GM23338 (cell line): ENCODE data around the gene ITGAV. TPM values are rescaled to one million over a fixed set of nuclear protein-coding genes. Genes with fewer than 3 reads are reported as not detected.

ENCODE experiments used
- ATAC-seq: fragments of 200-7000 bp; cut with Tn5 transposase; 3 replicates; pipeline ENCODE4 v1.9.1; 2020
- DNase-seq: peaks from one replicate; pipeline ENCODE4 v3.0.0-alpha.2; 2015; ENCODE audit warnings: low spot score
- H2AFZ ChIP-seq: fragments of 200-600 bp; sonication (generic); 2 replicates; pipeline ENCODE4 v1.8.0; 2016; ENCODE audit warnings: antibody characterized with exemption, mild to moderate bottlenecking, moderate library complexity
- H3F3A ChIP-seq: fragments of 200-600 bp; sonication (generic); replicated peaks from 2 replicates; pipeline ENCODE4 v1.8.0; 2017; ENCODE audit warnings: antibody characterized with exemption, mixed run types, low read depth
- H3K27ac ChIP-seq: fragments of 200-600 bp; sonication (generic); 2 replicates; pipeline ENCODE4 v1.6.1; 2016; ENCODE audit warnings: low read depth
- H3K27me3 ChIP-seq: fragments of 200-600 bp; sonication (generic); 2 replicates; pipeline ENCODE4 v1.8.0; 2016; ENCODE audit warnings: mild to moderate bottlenecking, mixed run types, moderate library complexity; ENCODE audit not compliant: insufficient read depth
- H3K36me3 ChIP-seq: fragments of 200-600 bp; sonication (generic); 2 replicates; pipeline ENCODE4 v1.8.0; 2016; ENCODE audit warnings: mild to moderate bottlenecking; ENCODE audit not compliant: insufficient read depth
- H3K4me1 ChIP-seq: fragments of 200-600 bp; sonication (generic); 2 replicates; pipeline ENCODE4 v1.8.0; 2016; ENCODE audit warnings: mild to moderate bottlenecking, moderate library complexity; ENCODE audit not compliant: insufficient read depth
- H3K4me2 ChIP-seq: fragments of 200-600 bp; sonication (generic); 2 replicates; pipeline ENCODE4 v1.7.1; 2017; ENCODE audit warnings: mixed run types
- H3K4me3 ChIP-seq: fragments of 200-600 bp; sonication (generic); 2 replicates; pipeline ENCODE4 v1.6.1; 2016; ENCODE audit warnings: mixed run types
- H3K79me2 ChIP-seq: fragments of 200-600 bp; sonication (generic); replicated peaks from 2 replicates; pipeline ENCODE4 v1.8.0; 2017; ENCODE audit warnings: mild to moderate bottlenecking; ENCODE audit not compliant: insufficient read depth
- H3K9me2 ChIP-seq: fragments of 200-600 bp; sonication (generic); 2 replicates; pipeline ENCODE4 v1.8.0; 2017; ENCODE audit not compliant: insufficient read depth
- H4K20me1 ChIP-seq: fragments of 200-600 bp; sonication (generic); replicated peaks from 2 replicates; pipeline ENCODE4 v1.8.0; 2017; ENCODE audit warnings: mild to moderate bottlenecking; ENCODE audit not compliant: insufficient read depth
- H3K27ac Mint-ChIP-seq: 2 replicates; pipeline ENCODE4 v1.8.0; 2020; ENCODE audit warnings: inconsistent platforms, mild to moderate bottlenecking, moderate library complexity, mixed read lengths
- H3K27me3 Mint-ChIP-seq: 3 replicates; pipeline ENCODE4 v1.8.0; 2022; ENCODE audit warnings: low read depth, mild to moderate bottlenecking, moderate library complexity, mixed read lengths, inconsistent platforms; ENCODE audit not compliant: insufficient read depth, poor library complexity
- H3K36me3 Mint-ChIP-seq: 3 replicates; pipeline ENCODE4 v1.8.0; 2021; ENCODE audit warnings: low read depth, mild to moderate bottlenecking, inconsistent platforms, moderate library complexity, mixed read lengths
- H3K4me1 Mint-ChIP-seq: 3 replicates; pipeline ENCODE4 v1.8.0; 2020; ENCODE audit warnings: mild to moderate bottlenecking, inconsistent platforms, mixed read lengths
- H3K4me3 Mint-ChIP-seq: 3 replicates; pipeline ENCODE4 v1.8.0; 2021; ENCODE audit warnings: moderate library complexity, mild to moderate bottlenecking, inconsistent platforms, mixed read lengths
- H3K9me3 Mint-ChIP-seq: 3 replicates; pipeline ENCODE4 v1.8.0; 2020; ENCODE audit warnings: moderate library complexity, mild to moderate bottlenecking, inconsistent platforms, mixed read lengths
- CREB1 ChIP-seq: fragments of 250-450 bp; sonication (Bioruptor Pico); IDR thresholded peaks from 2 replicates; pipeline ENCODE4 v1.5.0; 2020; ENCODE audit warnings: low read depth, mild to moderate bottlenecking, moderate library complexity
- EZH2 ChIP-seq: fragments of 200-600 bp; sonication (generic); IDR thresholded peaks from one replicate; pipeline ENCODE4 v1.8.0; 2017; ENCODE audit warnings: antibody characterized with exemption, mild to moderate bottlenecking, low read depth; ENCODE audit not compliant: unreplicated experiment
- EZH2phosphoT487 ChIP-seq: fragments of 200-600 bp; sonication (generic); IDR thresholded peaks from one replicate; pipeline ENCODE4 v1.8.1; 2018; ENCODE audit warnings: antibody characterized with exemption; ENCODE audit not compliant: unreplicated experiment
- JUNB ChIP-seq: IDR thresholded peaks from one replicate; pipeline ENCODE4 v1.6.1; 2016; ENCODE audit warnings: antibody characterized with exemption; ENCODE audit not compliant: unreplicated experiment
- NANOG ChIP-seq: IDR thresholded peaks from 2 replicates; pipeline ENCODE4 v1.6.1; 2016; ENCODE audit warnings: antibody characterized with exemption, borderline replicate concordance
- POLR2AphosphoS5 ChIP-seq: IDR thresholded peaks from 2 replicates; pipeline ENCODE4 v1.6.1; 2016; ENCODE audit warnings: antibody characterized with exemption, low read depth
- STAT1 ChIP-seq: IDR thresholded peaks from one replicate; pipeline ENCODE4 v1.6.1; 2016; ENCODE audit warnings: antibody characterized with exemption; ENCODE audit not compliant: unreplicated experiment
- ZNF114 ChIP-seq: fragments of 250-450 bp; sonication (Bioruptor Pico); IDR thresholded peaks from 2 replicates; pipeline ENCODE4 v1.5.0; 2020; ENCODE audit warnings: mild to moderate bottlenecking, moderate library complexity
- ZNF331 ChIP-seq: fragments of 250-450 bp; sonication (Bioruptor Pico); IDR thresholded peaks from 2 replicates; pipeline ENCODE4 v1.5.0; 2020; ENCODE audit warnings: low read depth, mild to moderate bottlenecking, moderate library complexity
- polyA plus RNA-seq: library from polyadenylated mRNA; unstranded; fragments of >200 nt; fragmentation: Nextera tagmentation; extraction: Ambion mirVana; gene quantifications from 2 replicates; pipeline ENCODE4 v1.2.1, GENCODE V29; 2016
- total RNA-seq: library from RNA; depleted of rRNA; stranded (reverse); fragments of >200 nt; shearing (Covaris generic); gene quantifications from 2 replicates; pipeline ENCODE4 v1.2.3, GENCODE V29; 2014
- TF ChIP-seq, protein P1 (sequence below): IDR thresholded peaks from one replicate; pipeline ENCODE4 v1.6.1; 2018; ENCODE audit warnings: antibody characterized with exemption; ENCODE audit not compliant: unreplicated experiment
- TF ChIP-seq, protein P2 (sequence below), 2 experiments: fragments of 200-600 bp in 1 of 2; sonication (generic) in 1 of 2; conservative IDR thresholded peaks; 2 replicates each; pipeline versions ENCODE4 v1.5.1 to v1.6.1; 2016 to 2017; ENCODE audit warnings: antibody characterized with exemption in 2 of 2, low read depth in 2 of 2, mild to moderate bottlenecking in 2 of 2, moderate library complexity in 1 of 2
- TF ChIP-seq, protein P3 (sequence below): IDR thresholded peaks from 2 replicates; pipeline ENCODE4 v1.6.1; 2016; ENCODE audit warnings: antibody characterized with exemption
- TF ChIP-seq, protein P4 (sequence below): fragments of 250-450 bp; sonication (Bioruptor Pico); IDR thresholded peaks from 2 replicates; pipeline ENCODE4 v1.5.0; 2020; ENCODE audit warnings: mild to moderate bottlenecking, moderate library complexity

Gene ITGAV
- total and polyA plus RNA-seq, 2 experiments from 2014 or later: 9.1 to 56.5 TPM

DNA sequence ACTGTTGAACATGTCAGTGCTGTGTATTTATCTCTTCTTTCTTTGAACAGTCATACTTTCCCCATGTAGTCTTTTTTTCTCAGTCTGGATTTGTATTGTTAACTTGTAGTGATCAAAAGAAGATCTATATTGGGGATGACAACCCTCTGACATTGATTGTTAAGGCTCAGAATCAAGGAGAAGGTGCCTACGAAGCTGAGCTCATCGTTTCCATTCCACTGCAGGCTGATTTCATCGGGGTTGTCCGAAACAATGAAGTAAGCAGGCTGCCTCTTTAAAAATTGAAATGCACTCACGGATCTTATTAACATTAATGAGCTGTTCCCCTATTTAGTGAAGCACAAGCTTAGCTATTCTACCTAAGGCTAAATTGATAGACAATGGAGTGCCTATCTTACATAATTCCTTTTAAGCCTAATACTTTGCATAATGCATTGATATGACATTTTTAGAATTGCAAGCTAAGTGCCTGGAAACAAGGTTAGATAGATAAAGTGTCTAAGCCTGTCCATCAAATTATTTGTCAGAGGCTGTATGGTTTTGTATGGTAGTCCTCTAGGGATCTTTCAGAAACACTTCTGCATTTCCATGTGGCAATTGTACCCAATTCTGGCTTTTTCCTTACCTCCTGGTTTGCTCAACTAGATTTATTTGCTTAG, 74.7 kb downstream of the ITGAV start:
- H3K4me1 Mint-ChIP-seq: peaks cover 7% of the 10 kb centered on the region
- no peaks in the 10 kb centered on the region for H3K9me2 ChIP-seq
- no peak for TF ChIP-seq POLR2AphosphoS5
- TF ChIP-seq EZH2: no peak
- TF ChIP-seq, protein P1, sequence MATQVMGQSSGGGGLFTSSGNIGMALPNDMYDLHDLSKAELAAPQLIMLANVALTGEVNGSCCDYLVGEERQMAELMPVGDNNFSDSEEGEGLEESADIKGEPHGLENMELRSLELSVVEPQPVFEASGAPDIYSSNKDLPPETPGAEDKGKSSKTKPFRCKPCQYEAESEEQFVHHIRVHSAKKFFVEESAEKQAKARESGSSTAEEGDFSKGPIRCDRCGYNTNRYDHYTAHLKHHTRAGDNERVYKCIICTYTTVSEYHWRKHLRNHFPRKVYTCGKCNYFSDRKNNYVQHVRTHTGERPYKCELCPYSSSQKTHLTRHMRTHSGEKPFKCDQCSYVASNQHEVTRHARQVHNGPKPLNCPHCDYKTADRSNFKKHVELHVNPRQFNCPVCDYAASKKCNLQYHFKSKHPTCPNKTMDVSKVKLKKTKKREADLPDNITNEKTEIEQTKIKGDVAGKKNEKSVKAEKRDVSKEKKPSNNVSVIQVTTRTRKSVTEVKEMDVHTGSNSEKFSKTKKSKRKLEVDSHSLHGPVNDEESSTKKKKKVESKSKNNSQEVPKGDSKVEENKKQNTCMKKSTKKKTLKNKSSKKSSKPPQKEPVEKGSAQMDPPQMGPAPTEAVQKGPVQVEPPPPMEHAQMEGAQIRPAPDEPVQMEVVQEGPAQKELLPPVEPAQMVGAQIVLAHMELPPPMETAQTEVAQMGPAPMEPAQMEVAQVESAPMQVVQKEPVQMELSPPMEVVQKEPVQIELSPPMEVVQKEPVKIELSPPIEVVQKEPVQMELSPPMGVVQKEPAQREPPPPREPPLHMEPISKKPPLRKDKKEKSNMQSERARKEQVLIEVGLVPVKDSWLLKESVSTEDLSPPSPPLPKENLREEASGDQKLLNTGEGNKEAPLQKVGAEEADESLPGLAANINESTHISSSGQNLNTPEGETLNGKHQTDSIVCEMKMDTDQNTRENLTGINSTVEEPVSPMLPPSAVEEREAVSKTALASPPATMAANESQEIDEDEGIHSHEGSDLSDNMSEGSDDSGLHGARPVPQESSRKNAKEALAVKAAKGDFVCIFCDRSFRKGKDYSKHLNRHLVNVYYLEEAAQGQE: no peak
- TF ChIP-seq JUNB: no peak
- no peak for TF ChIP-seq ZNF114 (CRISPR knock-in tag)
- no peak for TF ChIP-seq CREB1 (CRISPR knock-in tag)
- TF ChIP-seq NANOG: no peak
- TF ChIP-seq, protein P2, sequence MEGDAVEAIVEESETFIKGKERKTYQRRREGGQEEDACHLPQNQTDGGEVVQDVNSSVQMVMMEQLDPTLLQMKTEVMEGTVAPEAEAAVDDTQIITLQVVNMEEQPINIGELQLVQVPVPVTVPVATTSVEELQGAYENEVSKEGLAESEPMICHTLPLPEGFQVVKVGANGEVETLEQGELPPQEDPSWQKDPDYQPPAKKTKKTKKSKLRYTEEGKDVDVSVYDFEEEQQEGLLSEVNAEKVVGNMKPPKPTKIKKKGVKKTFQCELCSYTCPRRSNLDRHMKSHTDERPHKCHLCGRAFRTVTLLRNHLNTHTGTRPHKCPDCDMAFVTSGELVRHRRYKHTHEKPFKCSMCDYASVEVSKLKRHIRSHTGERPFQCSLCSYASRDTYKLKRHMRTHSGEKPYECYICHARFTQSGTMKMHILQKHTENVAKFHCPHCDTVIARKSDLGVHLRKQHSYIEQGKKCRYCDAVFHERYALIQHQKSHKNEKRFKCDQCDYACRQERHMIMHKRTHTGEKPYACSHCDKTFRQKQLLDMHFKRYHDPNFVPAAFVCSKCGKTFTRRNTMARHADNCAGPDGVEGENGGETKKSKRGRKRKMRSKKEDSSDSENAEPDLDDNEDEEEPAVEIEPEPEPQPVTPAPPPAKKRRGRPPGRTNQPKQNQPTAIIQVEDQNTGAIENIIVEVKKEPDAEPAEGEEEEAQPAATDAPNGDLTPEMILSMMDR (conservative IDR thresholded peaks at IDR 0.05; ENCODE audit: low read depth in 2 of 2): no peak
- TF ChIP-seq, protein P3, sequence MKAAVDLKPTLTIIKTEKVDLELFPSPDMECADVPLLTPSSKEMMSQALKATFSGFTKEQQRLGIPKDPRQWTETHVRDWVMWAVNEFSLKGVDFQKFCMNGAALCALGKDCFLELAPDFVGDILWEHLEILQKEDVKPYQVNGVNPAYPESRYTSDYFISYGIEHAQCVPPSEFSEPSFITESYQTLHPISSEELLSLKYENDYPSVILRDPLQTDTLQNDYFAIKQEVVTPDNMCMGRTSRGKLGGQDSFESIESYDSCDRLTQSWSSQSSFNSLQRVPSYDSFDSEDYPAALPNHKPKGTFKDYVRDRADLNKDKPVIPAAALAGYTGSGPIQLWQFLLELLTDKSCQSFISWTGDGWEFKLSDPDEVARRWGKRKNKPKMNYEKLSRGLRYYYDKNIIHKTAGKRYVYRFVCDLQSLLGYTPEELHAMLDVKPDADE: no peak
- TF ChIP-seq, protein P4, sequence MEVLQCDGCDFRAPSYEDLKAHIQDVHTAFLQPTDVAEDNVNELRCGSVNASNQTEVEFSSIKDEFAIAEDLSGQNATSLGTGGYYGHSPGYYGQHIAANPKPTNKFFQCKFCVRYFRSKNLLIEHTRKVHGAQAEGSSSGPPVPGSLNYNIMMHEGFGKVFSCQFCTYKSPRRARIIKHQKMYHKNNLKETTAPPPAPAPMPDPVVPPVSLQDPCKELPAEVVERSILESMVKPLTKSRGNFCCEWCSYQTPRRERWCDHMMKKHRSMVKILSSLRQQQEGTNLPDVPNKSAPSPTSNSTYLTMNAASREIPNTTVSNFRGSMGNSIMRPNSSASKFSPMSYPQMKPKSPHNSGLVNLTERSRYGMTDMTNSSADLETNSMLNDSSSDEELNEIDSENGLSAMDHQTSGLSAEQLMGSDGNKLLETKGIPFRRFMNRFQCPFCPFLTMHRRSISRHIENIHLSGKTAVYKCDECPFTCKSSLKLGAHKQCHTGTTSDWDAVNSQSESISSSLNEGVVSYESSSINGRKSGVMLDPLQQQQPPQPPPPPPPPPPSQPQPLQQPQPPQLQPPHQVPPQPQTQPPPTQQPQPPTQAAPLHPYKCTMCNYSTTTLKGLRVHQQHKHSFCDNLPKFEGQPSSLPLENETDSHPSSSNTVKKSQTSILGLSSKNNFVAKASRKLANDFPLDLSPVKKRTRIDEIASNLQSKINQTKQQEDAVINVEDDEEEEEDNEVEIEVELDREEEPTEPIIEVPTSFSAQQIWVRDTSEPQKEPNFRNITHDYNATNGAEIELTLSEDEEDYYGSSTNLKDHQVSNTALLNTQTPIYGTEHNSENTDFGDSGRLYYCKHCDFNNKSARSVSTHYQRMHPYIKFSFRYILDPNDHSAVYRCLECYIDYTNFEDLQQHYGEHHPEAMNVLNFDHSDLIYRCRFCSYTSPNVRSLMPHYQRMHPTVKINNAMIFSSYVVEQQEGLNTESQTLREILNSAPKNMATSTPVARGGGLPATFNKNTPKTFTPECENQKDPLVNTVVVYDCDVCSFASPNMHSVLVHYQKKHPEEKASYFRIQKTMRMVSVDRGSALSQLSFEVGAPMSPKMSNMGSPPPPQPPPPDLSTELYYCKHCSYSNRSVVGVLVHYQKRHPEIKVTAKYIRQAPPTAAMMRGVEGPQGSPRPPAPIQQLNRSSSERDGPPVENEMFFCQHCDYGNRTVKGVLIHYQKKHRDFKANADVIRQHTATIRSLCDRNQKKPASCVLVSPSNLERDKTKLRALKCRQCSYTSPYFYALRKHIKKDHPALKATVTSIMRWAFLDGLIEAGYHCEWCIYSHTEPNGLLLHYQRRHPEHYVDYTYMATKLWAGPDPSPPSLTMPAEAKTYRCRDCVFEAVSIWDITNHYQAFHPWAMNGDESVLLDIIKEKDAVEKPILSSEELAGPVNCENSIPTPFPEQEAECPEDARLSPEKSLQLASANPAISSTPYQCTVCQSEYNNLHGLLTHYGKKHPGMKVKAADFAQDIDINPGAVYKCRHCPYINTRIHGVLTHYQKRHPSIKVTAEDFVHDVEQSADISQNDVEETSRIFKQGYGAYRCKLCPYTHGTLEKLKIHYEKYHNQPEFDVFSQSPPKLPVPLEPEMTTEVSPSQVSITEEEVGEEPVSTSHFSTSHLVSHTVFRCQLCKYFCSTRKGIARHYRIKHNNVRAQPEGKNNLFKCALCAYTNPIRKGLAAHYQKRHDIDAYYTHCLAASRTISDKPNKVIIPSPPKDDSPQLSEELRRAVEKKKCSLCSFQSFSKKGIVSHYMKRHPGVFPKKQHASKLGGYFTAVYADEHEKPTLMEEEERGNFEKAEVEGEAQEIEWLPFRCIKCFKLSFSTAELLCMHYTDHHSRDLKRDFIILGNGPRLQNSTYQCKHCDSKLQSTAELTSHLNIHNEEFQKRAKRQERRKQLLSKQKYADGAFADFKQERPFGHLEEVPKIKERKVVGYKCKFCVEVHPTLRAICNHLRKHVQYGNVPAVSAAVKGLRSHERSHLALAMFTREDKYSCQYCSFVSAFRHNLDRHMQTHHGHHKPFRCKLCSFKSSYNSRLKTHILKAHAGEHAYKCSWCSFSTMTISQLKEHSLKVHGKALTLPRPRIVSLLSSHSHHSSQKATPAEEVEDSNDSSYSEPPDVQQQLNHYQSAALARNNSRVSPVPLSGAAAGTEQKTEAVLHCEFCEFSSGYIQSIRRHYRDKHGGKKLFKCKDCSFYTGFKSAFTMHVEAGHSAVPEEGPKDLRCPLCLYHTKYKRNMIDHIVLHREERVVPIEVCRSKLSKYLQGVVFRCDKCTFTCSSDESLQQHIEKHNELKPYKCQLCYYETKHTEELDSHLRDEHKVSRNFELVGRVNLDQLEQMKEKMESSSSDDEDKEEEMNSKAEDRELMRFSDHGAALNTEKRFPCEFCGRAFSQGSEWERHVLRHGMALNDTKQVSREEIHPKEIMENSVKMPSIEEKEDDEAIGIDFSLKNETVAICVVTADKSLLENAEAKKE (CRISPR knock-in tag): no peak
- no peak for TF ChIP-seq STAT1
- no peak for TF ChIP-seq EZH2phosphoT487
- no peak for TF ChIP-seq ZNF331 (CRISPR knock-in tag)
- H3K9me3 Mint-ChIP-seq: no peaks in the 10 kb centered on the region
- H3K4me3 Mint-ChIP-seq: no peak overlapping the region
- no peak overlapping the region for H3K4me3 ChIP-seq
- H3K79me2 ChIP-seq: no peaks in the 10 kb centered on the region
- ATAC-seq: no peak
- peaks cover 19% of the 10 kb centered on the region; the same call in 2 of the 3 replicates for H3K36me3 Mint-ChIP-seq
- H3K4me2 ChIP-seq: no peak overlapping the region
- no peak overlapping the region for H3K27ac Mint-ChIP-seq
- no peak overlapping the region for H3K27ac ChIP-seq
- H4K20me1 ChIP-seq: no peaks in the 10 kb centered on the region
- H3K27me3 Mint-ChIP-seq: peaks cover 2% of the 10 kb centered on the region
- DNase-seq: no peak
- H3K27me3 ChIP-seq: no peaks in the 10 kb centered on the region
- H2AFZ ChIP-seq: no peak overlapping the region
- H3K36me3 ChIP-seq: no peaks in the 10 kb centered on the region; the same call in 1 of the 2 replicates
- H3F3A ChIP-seq: no peaks in the 10 kb centered on the region
- peaks cover 7% of the 10 kb centered on the region; the same call in 1 of the 2 replicates for H3K4me1 ChIP-seq
